Activated CD4-positive, alpha-beta T cell treated with anti-CD3 and anti-CD28 coated beads, Interleukin-2, Interleukin-6, amounts not matched to agents 100 ng/mL and 50 ng/mL, durations not matched to agents 16 hours and 8 hours (primary cell): Measurements from ENCODE around the gene ALX3.
A peak's percentile ranks its signal among the peaks of the same experiment; 100 is the strongest.
"Not testable (repeated sequence)": the region's sequence is repeated elsewhere in the genome, so short reads cannot be mapped to it uniquely, and the experiment has no call there.

ENCODE experiments used
- DNase-seq: peaks from one replicate; pipeline ENCODE4 v3.0.0-alpha.2; 2020

Gene ALX3

DNA sequence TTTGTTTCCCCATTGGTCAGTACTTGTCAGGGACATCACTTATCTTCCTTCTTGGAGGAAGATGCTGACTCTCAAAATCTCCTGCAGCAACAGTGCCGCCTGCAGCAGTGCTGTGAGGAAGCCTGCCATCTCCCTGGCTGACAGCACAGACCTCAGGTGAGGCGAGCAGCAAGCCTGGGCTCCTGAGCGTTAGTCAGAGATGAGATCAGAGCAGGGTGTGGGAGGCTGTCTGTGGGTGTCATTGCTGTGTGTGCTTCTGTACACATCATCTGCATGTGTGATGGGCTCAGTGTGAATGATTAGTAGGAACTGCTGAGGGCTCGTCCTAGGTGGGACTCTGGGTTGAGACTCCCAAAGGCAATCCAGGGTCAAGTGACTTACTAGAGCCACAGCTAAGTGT, 29.9 kb downstream of the ALX3 start:
- DNase-seq = no peak

- no peak for DNase-seq
Measured at GRCh38 chr1:110039641-110040040, 30.8 kb downstream of the ALX3 start.

- no peak for DNase-seq
Measured at GRCh38 chr1:110038271-110038670, 32.2 kb downstream of the ALX3 start.

DNA sequence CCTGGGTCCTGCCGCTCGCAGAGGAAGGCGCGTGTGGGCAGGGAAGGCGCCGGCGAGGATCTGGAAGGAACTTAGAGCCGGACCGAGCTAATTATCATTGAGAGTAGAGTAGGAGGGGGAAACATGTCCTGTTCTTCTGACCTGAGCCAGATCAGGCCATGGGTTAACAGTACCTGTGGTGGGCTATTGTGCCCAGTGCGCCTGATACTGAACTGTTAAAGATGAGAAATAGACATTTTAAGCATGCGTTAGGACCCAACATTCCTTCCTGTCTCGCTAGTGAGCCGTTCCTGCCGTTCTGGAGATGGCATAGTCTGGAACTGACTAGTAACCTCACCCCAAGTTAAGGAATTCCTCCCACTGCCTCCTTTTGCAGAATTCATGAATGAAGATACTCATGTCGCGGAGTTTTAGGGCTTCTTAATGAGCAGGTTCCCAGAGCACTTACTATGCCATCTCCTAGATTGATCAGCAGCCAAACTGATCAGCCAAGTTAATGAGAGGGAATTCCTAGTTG, 35.2 kb downstream of the ALX3 start:
- no peak for DNase-seq

DNA sequence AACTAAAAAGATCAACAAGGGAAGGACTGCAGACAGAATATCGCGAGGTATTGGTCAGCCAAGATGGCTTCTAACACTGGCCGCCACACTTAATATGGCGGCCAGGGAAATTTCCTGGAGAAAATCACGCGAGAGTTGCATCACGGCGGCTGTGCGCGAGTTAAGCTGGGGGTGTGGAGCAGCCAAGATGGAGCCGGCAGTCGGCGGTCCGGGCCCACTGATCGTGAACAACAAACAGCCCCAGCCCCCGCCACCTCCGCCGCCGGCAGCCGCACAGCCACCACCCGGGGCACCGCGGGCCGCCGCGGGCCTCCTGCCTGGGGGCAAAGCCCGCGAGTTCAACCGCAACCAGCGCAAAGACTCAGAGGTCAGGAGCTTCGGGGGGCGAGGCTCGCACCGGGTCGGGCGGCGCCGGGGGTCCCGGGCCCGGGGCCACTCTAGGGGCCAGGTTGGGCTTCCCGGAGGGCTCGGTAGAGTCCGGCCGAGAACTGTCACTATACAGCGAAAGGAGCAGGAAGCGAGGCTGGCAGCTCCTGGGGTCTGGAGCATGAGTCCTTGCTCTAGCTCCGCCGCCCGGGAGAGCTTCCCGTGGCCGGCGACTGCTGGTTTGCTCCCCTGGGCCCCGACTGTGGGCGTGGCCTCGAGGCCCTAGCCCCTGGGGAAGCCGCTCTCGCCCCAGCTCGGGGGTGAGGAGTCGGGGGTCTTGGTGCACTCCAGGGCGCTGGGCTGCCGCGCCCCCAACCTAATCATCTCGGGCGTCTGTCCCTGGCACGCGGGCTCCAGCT, 35.8 kb downstream of the ALX3 start, which contains the start of gene STRIP1:
Gene STRIP1 (plus strand): TSS at position 174 of the 785 bp plus-strand sequence. CDS start 14 bp downstream, at position 188.
- peak; percentile 96 for DNase-seq

- no peak for DNase-seq
Measured at GRCh38 chr1:110034040-110034450, 36.4 kb downstream of the ALX3 start.

GRCh38 chr1:110033421-110033820, 37.1 kb downstream of the ALX3 start:
- no peak for DNase-seq

DNA sequence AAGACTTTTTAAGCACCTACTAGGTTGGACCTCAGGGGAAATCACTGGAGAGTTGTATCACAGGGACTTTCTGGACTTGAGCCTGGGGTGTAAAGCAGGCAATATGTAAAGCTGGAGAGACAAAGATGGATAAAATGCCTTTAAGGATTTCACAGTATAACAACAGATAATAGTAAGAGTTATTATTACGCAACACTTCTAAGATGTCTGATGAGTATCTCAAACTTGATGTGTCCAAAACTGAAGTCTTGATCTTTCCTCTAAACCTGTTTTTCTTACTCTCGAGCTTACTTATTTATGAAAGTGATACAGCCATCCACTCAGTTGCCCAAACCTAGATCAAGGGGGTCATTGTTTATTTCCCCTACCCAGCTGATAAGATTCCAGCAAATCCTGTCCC, 38.1 kb downstream of the ALX3 start:
- DNase-seq = no peak

DNA sequence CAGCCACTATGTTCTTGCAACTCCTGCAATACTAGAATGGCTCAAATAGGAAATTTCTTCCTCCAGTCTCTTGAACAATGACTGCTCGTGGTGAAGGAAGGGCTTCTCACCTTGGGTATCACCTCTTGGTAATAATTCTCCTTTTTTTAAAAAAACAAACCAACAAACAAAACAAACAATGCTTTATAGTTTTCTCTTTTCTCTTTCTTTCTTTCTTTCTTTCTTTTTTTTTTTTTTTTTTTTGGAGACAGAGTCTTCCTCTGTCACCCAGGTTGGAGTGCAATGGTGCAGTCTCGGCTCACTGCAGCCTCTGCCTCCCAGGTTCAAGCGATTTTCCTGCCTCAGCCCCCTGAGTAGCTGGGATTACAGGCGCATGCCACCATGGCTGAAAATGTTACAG, 39.8 kb downstream of the ALX3 start:
- not testable (repeated sequence) for DNase-seq

DNA sequence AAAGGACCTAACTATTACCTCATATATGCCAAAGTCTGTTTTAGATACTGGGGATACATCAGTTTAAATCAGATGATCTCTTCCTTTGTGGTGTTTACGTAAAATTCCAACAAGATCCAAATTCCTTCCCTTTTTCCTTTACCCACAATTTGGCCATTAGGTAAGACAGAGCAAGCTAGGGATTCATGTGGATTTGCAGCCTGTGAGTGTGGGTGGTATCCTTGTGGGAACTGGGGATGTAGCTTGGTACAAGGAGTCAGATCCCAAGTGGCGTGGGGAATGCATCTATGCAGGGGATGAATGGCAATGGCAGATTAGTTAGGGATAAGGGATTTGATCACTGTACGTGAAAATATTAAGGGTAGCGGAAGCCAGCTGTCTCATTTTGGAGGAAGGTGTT, 45.9 kb downstream of the ALX3 start:
- DNase-seq = no peak

DNA sequence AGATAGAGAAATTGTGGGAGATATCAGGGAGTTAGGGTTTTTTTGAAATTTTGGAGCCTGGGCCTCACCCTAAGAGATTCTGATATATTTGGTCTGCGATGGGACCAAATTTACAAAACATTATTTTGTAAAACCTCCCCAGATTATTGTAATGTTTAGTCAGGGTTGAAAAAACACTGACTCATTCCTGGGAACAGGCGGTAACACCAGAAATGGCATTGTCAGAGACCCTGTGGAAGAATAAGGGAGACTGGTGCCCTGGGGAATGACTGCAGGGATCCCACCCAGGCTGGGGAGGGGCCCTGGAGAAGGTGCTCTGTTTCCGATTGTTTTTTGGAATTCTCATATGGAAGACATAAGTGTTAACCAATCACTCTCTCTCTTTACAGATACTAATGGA, 49.2 kb downstream of the ALX3 start:
- DNase-seq = no peak

GRCh38 chr1:110019770-110020169, 50.7 kb downstream of the ALX3 start:
- no peak for DNase-seq

DNA sequence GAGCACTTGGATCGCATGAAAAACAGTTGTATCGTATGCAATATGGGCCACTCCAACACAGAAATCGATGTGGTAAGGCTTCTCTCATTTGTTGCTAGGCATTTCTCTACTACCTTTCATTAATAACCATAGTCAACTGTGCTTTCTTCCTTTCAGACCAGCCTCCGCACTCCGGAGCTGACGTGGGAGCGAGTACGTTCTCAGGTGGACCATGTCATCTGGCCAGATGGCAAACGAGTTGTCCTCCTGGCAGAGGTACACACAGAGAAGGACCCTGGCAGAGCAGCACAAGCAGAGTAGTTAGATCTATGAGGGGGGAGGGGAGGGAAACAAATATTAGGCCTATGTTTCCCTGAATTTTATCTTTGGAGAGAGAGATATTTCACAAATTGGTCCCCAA, 52.1 kb downstream of the ALX3 start:
- DNase-seq = no peak

GRCh38 chr1:110017792-110018191, 52.7 kb downstream of the ALX3 start:
- DNase-seq = no peak

DNA sequence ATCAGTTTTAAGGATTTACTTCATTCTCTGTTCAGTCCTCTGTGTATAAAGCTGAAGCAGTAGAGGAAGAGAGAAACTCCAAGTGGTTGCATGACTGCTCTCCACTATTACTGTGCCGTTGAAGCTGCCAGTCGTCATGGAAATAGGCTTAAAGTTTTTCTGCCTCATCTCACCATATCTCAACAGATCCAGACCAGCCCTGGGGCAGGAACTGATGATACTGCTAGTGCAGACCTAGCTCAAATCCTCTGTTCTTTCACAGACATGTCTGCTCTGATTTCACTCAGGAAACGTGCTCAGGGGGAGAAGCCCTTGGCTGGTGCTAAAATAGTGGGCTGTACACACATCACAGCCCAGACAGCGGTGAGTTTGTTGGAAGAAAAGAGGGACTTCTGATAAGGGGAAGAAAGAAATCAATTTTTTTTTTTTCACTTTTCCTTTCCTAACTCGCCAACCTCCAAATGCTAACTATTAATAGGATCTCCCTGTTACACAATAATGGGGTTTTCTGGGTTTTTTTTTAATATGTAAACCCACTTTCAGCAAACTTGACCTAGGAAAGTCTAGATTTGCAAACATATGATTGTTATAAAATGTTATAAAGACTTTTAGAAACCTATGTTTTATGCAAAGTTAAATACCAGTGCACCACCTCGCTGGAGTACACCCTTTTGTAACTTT, 58.2 kb downstream of the ALX3 start:
- no peak for DNase-seq

- peak; percentile 49 for DNase-seq
Measured at GRCh38 chr1:110011527-110012041, 58.9 kb downstream of the ALX3 start.
